HG03135 (cell line): ENCODE data around the gene ADAM8.
A peak's percentile ranks its signal among the peaks of the same experiment; 100 is the strongest.

Experiments
- ATAC-seq: cut with Tn5 transposase; IDR thresholded peaks from one replicate; pipeline ENCODE4 v1.9.1; 2021; ENCODE audit warnings: mild to moderate bottlenecking, moderate library complexity; ENCODE audit not compliant: unreplicated experiment

ADAM8 gene

DNA sequence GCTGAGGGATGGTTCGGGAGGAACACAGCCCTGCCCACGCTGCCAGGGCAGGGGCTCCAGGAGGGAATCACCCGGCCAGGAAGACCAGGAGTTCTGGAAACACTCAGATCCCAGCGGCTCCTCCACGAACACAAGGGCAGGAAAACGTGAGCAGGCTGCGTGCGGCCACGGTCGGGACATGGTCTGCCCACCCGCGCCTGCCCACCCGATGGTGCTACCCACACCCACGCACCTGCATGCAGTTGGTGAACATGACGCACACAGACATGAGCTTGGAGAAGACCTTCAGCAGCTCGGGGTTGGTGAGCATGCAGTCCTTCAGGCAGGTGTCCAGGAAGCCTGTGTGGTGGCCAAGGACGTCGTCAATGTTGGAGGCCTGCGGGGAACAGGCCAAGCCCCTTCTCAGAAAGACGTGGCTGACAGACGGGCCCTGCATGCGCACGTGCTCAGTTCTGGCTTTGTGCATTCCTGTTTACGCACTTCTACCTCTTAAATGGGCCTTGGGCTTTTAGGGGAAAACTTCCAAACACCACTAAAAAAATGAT, 6.2 kb upstream of the ADAM8 start:
- no peak for ATAC-seq

DNA sequence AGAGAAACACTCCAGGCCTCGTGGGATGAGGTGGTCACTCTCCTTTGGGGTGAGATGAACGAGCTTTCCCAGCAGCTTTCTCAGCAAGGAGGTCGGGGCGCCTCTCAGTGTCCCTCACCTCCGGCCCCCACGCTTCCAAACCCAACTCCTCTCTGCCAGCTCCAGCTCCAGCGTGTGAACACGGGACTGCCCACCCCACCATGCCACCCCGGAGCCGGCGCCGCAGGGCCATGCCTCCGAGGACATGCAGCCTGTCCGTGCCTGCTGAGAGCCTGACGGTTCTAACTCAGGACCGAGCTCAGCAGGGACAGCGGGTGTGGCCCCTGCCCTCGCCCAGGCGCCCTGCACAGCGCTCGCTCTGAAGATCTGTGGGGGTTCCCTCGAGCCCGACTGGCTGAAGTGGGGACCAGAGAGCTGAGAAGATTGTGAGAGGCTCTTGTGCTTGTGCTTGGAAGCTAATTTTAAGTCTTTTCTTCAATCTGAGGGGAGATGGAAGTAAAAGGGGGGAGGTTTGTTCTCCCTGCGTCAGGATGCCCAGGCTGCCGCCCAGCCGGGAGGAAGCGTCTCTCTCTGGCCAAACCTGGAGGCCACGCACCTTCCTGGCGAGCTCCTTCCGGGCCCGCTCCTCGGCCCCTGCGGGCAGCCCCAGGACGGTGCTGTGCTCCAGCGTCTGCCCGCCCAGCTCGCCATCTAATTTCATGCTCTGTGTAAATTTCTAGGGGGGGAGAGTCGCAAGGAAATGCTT, 5.1 kb upstream of the ADAM8 start:
- ATAC-seq: no peak

DNA sequence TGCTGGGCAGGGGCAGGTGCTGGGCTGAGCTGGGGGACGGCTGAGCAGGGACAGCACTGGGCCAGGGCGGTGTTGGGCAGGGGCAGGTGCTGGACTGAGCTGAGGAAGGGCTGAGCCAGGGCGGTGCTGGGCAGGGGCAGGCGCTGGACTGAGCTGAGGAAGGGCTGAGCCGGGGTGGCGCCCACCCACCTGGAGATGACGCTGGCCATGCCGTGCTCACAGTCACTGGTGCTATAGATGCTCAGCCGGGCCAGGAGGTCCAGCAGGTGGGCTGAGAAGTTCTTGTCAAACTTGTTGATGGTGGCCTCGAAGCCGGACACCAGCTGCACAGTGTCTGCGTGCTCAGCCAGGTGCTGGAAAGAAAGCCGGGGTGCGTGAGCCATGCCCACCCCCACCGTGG, 4.4 kb upstream of the ADAM8 start:
- ATAC-seq: no peak

DNA sequence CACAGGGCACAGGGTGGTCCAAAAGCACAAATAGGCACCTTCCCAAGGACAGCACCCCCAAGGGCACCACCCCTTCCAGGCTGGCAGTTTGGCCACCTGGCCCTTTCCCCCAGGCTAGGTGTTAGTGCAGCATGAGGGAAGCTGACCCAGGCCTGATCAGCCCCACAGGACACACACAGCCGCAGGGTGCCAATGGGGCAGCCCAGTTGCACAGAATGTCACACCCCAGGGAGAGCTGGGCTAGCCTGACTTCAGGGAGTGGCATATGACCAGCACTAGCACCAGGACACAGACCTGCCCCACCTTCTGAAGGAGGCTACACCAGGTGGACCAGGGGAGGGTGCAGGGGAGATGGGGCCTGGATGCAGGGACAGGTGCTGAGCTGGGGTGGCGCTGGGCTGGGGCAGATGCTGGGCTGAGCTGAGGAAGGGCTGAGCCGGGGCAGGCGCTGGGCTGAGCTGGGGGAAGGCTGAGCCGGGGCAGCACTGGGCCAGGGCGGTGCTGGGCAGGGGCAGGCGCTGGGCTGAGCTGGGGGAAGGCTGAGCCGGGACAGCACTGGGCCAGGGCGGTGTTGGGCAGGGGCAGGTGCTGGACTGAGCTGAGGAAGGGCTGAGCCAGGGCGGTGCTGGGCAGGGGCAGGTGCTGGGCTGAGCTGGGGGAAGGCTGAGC, 3.9 kb upstream of the ADAM8 start:
- ATAC-seq: no peak

DNA sequence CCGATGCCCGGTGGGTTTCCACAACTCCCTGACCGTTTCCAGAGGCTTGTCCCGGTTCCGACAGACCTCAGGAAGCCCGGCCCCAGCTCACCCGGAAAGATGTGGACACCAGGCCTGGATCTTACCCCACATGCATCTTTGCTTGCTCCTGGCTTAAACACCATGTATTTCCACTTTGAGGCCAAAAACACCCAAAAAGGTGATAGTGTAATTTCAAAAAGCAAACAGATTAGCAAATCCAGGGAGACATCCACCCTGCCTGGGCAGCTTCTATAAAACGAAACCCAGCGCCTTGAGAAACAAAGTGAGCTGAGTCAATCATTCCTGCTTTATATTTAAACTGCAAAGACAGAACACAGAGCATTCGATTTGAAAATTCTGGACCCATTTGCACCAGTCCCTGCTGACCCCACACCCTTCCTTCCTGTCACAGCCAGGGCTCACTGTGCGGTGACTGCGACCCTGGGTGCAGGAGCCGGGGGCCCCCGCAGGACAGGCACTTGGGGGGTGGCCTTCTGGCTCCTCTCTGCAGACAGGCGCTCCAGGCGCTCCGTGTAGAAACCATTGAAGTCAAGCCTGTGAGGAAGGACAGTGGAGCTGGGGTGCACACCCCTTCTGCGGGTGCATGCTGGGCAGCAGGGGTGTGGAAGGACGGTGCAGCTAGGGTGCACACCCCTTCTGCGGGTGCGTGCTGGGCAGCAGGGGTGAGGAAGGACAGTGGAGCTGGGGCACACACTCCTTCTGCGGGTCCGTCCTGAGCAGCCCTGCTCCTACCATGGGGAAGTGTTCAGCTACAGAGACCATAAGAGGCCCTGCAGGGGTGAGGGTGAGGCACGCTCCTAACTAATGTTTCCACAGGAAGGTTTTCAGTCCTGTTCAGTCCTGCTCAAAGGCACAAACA, 2.9 kb upstream of the ADAM8 start:
- ATAC-seq: no peak

DNA sequence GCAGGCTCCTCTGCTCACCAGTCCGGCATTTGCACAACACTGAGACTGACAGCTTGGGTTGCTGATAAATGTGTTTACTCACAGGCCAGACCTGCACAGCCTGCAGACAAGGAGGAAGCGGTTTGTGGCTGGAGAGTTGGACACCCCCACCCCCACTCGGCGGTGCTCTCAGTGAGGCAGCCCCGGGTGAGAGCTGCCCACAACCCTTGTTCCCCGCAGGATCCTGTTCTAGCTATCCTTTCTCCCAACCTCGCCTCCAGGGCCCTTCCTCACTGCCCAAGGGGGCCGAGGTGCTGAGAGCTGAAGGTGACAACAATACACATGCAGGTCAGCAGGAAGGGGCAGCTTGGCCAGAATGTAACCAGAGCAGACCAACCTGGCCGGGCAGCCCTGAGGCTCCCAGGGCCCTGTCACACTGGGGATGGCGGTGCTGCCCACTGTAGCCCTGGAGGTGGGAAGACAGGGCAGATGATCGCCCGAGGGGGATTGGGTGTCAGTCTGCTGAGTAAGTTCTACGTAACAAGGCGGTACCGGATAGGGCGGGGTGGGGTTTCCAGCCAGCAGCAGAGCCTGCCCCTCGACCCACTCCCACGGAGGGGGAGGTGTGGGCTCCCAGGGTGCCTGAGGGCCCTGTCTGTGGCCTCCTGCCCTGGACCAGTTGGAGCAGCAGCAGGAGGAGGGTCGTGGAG, 2.1 kb upstream of the ADAM8 start:
- ATAC-seq: peak; percentile 40

DNA sequence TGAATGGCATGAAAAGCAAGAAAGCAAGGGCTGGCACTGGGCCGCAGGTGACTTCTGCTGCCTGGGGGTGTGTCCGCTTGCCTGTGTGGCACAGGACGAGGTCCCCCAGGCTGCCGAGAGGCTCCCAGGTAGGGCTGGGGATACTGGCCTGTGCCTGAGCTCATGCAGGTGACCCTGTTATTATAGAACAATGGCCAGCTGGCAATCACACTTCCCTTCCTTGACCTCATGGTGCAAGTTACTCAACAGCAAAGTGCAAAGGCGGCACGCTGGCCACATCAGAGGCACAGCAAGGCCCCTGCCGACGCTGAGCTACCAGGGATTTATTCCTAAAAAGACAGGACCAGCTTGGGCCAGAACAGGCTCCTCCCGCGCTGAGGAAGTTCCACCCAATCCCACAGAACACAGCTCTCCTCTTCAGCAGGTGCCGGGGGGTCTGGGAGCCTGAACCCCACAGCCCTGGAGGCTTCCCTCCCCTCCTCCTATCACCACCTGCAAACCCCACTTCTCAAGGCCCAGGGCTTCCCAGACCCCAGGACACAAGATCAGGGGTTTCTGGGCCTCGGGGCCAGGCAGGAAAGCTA, 1.4 kb upstream of the ADAM8 start:
- no peak for ATAC-seq

DNA sequence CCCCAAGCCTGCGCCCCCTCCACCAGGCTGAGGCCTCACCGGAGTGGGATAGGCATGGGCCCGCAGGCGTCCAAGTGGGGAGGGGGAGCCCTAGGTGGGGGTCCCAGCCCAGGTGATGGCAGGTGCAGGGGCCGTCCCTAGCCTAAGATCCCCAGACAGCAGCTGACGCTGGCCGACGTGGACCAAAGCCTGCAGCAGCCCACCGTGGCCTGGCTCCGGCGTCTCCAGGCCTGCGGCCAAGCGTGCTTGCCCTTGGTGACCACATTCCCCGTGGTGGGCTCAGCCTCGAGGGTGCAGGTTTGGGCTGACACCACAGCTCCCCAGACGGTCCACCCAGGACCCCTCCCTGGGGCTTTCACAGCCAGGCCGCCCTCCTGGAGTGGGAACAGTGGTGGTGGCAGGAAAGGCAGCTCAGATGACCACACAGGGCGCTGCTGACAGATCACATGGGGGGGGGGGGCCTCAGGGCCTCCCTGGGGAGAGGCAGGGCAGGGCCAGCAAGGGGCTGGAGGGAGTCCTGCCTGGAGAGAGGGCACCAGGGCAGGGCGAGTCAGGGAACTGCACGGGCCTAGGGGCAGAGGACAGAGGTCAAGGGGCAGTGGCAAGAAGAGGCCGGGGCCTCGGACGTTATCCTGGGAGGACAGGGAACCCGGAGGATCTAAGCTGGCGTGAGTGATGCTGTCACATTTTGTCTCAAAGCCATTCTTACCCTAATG, 767 bp upstream of the ADAM8 start:
- ATAC-seq: no peak

DNA sequence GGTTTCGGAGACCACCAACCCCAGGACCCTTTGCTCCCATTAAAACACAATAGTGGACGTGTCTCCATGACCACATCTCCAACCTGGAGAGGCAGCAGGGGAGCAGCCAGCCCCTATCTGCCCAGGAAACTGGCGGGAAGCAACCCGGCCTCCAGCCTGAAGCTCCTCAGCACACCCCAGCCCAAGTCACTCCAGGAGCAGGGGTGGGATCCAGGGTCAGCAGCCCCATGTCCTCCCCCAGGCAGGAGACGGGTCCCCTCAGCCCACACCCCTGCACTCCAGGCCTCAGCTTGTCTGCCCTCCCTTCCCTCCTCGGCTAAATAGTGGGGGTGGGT, 601 bp downstream of the ADAM8 start:
- ATAC-seq: peak; percentile 0

DNA sequence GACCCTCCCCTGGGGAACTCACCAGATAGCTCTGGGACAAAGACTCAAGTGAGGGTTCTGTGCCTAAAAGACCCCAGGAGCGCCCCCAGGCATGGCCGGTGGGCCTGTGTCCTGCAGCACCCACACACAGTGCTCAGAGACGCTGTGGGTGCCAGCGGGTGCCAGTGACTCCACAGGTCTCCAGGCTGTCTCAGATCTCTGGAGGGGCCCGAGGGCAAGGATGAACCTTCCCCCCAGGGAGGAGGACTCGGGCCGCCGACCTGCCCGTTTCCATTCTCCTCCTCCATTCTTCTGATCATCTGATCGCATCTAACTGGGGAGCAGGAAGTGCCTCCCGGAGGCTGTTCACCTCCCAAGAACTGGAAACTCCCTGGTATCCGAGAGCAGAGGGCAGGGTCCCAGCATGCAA, 980 bp downstream of the ADAM8 start:
- peak; percentile 37 for ATAC-seq

DNA sequence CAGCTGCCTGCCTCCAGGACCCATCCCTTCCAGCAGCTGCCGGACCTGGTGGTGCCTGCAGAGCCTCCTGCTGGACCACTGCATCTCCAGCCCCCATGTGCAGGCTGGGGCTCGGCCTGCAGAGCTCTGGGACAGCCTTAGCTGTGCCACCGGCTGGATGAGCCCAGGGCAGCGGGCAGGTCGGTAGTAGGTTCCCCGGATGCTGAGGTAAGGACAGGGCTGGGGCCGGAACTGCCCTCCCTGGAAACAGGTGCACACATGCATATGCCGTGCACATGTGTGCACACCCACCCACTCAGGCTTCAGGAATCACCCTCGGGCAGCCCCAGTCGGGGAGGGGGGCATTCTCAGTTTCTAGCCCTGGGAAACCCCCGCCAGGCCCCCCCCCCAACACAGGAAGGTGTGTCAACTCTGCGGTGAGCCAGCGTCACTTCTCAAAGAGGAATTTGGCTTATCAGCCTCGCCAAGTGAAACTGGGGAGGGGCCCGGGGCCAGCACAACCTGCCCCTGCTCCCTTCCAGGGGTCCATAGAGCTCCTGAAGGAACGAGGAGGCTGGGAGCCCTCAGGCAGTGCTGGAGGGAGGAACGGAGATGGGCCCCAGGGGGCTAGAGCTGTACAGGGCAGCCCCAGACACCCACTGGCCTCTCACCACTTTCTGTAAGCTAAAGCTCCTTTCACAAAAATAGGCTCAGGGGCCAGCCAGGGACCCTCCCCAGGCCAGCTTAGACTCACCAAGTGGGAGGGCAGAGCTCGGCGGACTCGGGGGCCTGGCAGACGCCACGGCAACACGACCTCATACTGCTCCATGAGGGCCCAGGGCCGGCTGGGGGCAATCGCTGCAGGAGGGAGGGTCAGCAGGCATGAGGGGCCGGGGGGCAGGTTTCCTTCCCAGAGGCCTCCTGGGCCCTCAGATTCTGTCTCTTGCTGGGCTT, 1.7 kb downstream of the ADAM8 start:
- ATAC-seq: peak; percentile 48

DNA sequence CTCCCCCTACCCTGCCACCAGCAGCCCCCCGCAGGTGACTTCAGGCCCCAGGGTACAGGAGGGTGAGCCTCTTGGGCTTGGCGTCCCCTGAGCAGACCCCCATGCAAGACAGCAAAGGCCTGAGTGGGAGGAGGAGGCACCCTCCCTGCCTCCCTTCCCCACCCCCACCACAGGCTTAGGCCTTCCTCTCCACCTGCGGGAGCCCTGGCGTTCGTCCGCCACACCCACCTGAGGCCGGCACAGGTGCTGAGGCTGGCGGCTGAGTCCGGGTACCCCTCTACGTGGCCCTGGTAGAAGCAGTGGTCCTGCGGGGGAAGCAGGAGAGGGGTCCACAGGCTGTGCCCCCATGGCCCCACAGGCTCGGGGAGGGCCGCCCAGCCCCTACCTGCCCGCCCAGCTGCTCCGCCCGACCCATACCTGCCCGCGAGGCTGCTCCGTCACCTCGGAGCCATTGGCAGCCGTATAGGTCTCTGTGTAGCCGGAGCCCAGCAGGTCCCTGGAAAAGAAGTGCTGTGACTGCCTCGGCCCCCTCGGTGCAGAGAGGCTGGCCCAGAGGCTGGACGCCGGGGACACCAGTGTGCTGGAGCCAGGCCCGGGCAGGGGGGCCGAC, 3.0 kb downstream of the ADAM8 start:
- ATAC-seq: no peak

DNA sequence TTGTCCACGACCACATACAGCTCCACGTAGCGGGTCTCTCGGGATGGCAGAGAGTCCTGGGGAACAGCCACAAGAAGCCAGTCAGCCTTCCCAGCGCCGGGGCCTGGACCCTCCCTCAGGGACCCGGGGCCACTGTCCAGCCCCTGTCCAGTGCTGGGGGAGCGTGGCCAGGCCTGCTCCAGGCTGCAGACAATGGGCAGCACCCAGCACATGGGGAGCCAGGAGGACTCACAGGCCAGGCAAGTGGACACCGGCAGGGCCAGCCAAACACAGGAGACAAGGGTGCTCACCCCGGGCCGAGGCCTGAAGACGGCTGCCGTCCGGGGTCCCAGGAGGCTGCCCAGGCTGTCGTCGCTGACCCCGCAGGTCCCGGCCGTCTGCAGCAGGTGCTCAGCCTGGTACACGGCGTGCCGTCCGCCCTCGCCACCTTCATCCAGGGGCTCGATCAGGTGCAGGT, 3.7 kb downstream of the ADAM8 start:
- ATAC-seq: no peak

DNA sequence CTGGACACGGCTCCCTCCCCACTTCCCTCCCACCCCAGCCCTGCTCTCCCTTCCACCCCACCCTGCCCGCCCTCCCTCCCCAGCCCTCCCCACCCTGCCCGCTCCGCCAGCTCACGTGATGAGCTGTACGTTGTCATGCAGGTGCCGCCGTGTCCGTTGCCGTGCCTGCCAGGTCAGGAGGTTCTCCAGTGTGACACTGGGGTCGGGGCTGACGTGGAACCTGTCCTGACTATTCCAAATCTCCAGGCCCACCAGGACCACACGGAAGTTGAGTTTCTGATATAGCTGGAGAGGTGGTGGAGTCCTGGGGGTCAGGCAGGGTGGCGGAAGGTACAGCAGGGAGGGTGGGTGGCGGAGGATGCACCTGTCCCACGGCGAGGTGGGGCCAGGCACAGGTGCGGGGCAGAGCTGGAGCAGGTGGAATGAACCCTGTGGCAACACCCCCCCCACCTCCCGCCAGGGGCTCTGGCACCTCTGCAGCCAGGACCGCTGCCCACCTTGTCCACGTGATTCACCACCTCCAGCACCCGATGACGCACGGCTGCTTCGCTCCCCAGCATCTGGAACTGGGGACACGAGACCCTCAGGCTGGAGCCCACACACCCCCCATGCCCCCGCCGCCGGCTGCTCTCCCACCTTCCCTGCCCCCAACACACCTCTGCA, 4.2 kb downstream of the ADAM8 start:
- no peak for ATAC-seq

DNA sequence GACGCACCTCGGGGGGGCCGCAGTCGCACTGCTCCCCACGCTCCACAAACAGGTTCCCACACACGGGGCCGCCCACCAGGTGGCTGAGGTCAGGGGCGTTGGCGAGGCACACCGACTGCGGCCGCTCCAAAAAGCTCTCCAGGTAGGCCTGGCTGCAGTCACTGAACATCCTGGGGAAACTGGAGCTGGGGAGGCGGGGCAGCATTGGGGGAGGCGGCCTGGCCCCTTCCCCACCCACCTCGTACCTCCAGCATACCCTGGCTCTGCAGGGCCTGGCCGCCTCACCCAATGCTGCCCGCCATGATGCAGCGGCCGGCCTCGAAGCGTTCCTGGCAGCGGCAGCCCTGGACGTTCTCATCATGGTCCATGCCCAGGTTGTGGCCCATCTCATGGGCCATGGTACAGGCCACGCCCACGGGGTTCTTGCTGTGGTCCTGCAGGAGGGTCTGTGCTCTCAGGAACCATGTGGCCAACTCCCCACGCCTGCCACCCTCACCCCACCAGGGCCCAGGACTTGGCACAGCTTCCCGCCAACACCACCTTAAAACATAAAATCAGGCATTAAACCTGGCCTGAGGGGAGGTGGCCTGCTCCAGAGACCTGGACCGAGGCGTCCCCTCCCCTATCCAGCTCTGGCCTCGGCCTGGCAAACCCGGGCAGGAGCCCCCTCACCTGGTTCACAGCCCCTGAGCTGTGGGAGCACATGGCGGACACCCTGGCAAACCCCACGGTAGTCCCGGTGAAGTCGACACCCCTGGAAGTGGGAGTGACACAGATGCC, 5.0 kb downstream of the ADAM8 start:
- ATAC-seq: no peak

DNA sequence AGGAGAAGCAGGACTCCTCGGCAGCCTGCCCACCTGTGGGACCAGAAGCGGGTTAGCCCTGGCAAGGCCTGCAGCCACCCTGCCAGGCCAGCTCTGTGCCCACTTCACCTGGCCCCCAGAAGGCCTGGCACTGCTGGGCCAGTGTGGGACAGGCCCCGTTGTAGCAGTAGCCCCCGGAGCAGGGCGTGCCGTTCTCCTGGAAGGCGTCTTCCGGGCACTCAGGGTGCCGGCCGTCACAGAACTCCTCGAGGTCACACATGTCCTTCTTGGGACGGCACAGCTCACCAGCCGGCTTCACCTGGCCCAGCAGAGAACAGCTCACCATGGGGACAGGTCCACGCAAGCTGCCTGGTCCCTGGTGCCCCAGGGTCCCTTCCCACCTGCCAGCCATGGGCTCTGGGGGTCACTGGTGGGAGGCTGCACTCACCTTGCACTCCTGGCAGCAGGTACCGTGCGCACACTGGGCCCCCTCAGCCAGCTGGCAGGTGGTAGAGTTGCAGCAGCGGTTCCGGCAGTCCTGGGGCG, 5.8 kb downstream of the ADAM8 start:
- ATAC-seq: no peak

DNA sequence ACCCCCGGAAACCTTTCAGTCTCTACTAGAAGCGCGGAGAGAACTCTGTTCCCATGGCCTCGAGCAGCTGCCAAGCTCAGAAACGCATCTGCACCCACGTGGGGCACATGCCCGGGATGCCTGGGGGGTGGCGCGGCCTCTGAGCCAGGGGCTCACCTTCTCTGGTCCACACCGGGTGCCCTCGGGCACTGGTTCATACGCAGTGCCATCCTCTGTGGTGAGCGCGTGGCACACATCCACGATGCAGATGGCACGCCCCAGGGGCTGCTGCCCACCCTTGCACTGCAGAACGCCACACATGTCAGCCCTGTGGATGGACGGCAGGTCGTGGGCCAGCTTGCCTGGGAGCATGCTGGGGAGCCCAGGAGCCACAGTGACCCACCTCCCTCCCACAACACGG, 6.5 kb downstream of the ADAM8 start:
- no peak for ATAC-seq
